Skeletal muscle satellite cell (primary cell): ENCODE measurements around the gene SCAMP2.

ENCODE experiments used
- H3K27me3 ChIP-seq: 2 replicates; pipeline ENCODE4 v1.7.0; 2013; ENCODE audit warnings: low read length; ENCODE audit not compliant: control insufficient read depth, insufficient read depth
- H3K36me3 ChIP-seq: 2 replicates; pipeline ENCODE4 v1.7.0; 2013; ENCODE audit warnings: mild to moderate bottlenecking, control low read depth, low read length; ENCODE audit not compliant: insufficient read depth
- H3K4me1 ChIP-seq: 2 replicates; pipeline ENCODE4 v1.7.0; 2013; ENCODE audit warnings: low read length; ENCODE audit not compliant: control insufficient read depth, insufficient read depth
- H3K4me2 ChIP-seq: 2 replicates; pipeline ENCODE4 v1.7.0; 2013; ENCODE audit warnings: mild to moderate bottlenecking, low read length
- H3K4me3 ChIP-seq: 2 replicates; pipeline ENCODE4 v1.7.0; 2013; ENCODE audit warnings: low read length
- H3K9ac ChIP-seq: 2 replicates; pipeline ENCODE4 v1.7.0; 2013; ENCODE audit warnings: mild to moderate bottlenecking, low read depth, low read length, moderate library complexity
- H3K9me3 ChIP-seq: replicated peaks from 2 replicates; pipeline ENCODE4 v1.7.0; 2013; ENCODE audit warnings: mild to moderate bottlenecking, control low read depth, low read length

The SCAMP2 gene

GRCh38 chr15:74809956-74810355, 63.2 kb downstream of the SCAMP2 start:
- no peak overlapping the region for H3K9ac ChIP-seq
- peaks cover 1% of the 10 kb centered on the region for H3K36me3 ChIP-seq
- H3K4me1 ChIP-seq: peaks cover 3% of the 10 kb centered on the region
- H3K27me3 ChIP-seq: no peaks in the 10 kb centered on the region
- H3K4me2 ChIP-seq: no peak overlapping the region
- H3K9me3 ChIP-seq: no peaks in the 10 kb centered on the region
- no peak overlapping the region for H3K4me3 ChIP-seq

GRCh38 chr15:74809242-74809641, 63.9 kb downstream of the SCAMP2 start:
- Histone ChIP-seq H3K9ac (no peak overlapping the region), H3K4me2 (no peak overlapping the region)

DNA sequence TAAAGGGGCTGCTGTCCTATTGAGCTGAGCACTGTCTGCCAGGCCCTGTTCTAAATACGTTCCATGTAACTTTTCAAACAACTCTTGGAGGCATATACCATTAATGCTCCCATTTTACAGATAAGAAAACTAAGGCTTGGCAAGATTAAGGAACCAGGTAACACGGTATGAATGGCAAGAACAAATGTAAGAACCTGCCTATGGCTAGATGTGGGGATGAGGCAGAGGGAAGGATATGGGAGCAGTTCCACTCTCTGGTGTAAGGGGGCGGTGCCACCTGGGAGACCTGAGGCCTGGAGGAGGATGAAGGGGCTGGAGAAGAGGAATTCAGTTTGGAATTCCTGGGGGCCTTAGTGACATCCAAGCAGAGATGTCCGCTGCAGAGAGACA, 64.3 kb downstream of the SCAMP2 start:
- no peak overlapping the region for H3K9ac ChIP-seq
- no peak overlapping the region for H3K4me2 ChIP-seq
- H3K4me1 ChIP-seq: peaks cover 3% of the 10 kb centered on the region
- H3K36me3 ChIP-seq: peaks cover 10% of the 10 kb centered on the region
- H3K9me3 ChIP-seq: no peaks in the 10 kb centered on the region
- no peak overlapping the region for H3K4me3 ChIP-seq
- H3K27me3 ChIP-seq: no peaks in the 10 kb centered on the region

More at GRCh38 chr15:74809242-74809641, 63.9 kb downstream of the SCAMP2 start:
- Histone ChIP-seq H3K36me3 (peaks cover 6% of the 10 kb centered on the region), H3K27me3 (no peaks in the 10 kb centered on the region), H3K4me1 (peaks cover 3% of the 10 kb centered on the region), H3K4me3 (no peak overlapping the region), H3K9me3 (no peaks in the 10 kb centered on the region)

GRCh38 chr15:74808078-74808839, 64.9 kb downstream of the SCAMP2 start:
- Histone ChIP-seq H3K36me3 (peaks cover 15% of the 10 kb centered on the region), H3K4me3 (no peak overlapping the region), H3K27me3 (no peaks in the 10 kb centered on the region), H3K4me1 (peaks cover 3% of the 10 kb centered on the region), H3K9me3 (no peaks in the 10 kb centered on the region), H3K4me2 (no peak overlapping the region), H3K9ac (no peak overlapping the region)

DNA sequence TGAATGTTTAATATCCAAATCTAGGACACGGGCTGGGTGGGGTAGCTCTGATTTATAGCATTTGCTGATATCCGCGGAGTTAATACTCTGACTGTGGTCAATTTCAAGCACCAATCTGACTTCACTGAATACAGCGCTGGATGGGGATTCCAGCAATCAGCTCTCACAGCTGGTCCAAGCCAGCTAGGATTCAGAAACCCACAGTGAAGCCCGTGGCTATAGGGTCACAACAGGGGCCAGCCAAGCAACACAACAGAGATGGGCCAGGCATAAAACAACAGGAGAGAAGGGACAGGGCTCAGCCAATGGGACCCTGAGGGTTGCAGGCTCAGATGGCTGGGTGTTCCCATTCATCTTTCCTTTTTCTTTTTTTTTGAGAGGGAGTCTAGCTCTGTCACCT, 65.9 kb downstream of the SCAMP2 start:
- H3K9ac ChIP-seq: no peak overlapping the region
- H3K4me2 ChIP-seq: no peak overlapping the region
- no peak overlapping the region for H3K4me3 ChIP-seq
- no peaks in the 10 kb centered on the region for H3K9me3 ChIP-seq
- peaks cover 3% of the 10 kb centered on the region for H3K4me1 ChIP-seq
- no peaks in the 10 kb centered on the region for H3K27me3 ChIP-seq
- H3K36me3 ChIP-seq: peaks cover 25% of the 10 kb centered on the region

- Histone ChIP-seq H3K9me3 (no peaks in the 10 kb centered on the region), H3K4me3 (no peak overlapping the region), H3K4me1 (peaks cover 3% of the 10 kb centered on the region), H3K9ac (no peak overlapping the region), H3K27me3 (no peaks in the 10 kb centered on the region), H3K36me3 (peaks cover 38% of the 10 kb centered on the region), H3K4me2 (no peak overlapping the region)
These were observed 68.2 kb downstream of the SCAMP2 start for GRCh38 chr15:74804935-74805334.

GRCh38 chr15:74802862-74803447, 70.2 kb downstream of the SCAMP2 start:
- Histone ChIP-seq H3K4me2 (no peak overlapping the region), H3K9ac (no peak overlapping the region), H3K4me1 (no peaks in the 10 kb centered on the region), H3K36me3 (peaks cover 57% of the 10 kb centered on the region), H3K4me3 (no peak overlapping the region), H3K9me3 (no peaks in the 10 kb centered on the region), H3K27me3 (no peaks in the 10 kb centered on the region)

DNA sequence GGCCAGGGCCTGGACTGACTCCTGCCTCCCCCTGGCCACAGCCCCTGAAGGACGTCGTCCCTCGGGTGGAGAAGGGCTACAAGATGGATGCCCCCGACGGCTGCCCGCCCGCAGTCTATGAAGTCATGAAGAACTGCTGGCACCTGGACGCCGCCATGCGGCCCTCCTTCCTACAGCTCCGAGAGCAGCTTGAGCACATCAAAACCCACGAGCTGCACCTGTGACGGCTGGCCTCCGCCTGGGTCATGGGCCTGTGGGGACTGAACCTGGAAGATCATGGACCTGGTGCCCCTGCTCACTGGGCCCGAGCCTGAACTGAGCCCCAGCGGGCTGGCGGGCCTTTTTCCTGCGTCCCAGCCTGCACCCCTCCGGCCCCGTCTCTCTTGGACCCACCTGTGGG, 70.9 kb downstream of the SCAMP2 start:
- Histone ChIP-seq H3K4me2 (no peak overlapping the region), H3K4me3 (no peak overlapping the region), H3K36me3 (peaks cover 57% of the 10 kb centered on the region), H3K9me3 (no peaks in the 10 kb centered on the region), H3K9ac (no peak overlapping the region), H3K4me1 (no peaks in the 10 kb centered on the region), H3K27me3 (no peaks in the 10 kb centered on the region)

DNA sequence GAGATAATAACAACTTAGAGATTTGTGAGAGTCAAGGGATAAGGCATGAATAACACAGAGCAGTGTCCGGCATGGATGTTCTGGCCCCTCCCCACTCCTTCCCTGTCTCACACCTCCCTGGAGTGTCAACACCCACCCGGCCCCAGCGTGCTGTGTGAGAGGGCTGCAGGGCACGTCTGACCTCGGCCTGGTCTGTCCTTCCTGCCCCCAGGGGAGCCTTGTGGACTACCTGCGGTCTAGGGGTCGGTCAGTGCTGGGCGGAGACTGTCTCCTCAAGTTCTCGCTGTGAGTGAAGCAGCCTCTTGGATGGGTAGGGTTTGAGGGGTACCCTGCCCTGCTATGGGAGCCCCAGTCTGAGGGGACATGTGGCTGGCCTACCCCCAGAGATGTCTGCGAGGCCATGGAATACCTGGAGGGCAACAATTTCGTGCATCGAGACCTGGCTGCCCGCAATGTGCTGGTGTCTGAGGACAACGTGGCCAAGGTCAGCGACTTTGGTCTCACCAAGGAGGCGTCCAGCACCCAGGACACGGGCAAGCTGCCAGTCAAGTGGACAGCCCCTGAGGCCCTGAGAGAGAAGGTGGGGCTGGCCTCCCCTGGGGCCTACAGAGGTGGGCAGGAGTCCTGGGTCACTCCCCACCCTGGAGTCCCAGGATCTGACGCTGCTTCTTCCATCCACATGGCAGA, 71.7 kb downstream of the SCAMP2 start:
- Histone ChIP-seq H3K36me3 (peaks cover 57% of the 10 kb centered on the region), H3K4me1 (no peaks in the 10 kb centered on the region), H3K27me3 (no peaks in the 10 kb centered on the region), H3K9me3 (no peaks in the 10 kb centered on the region), H3K4me3 (no peak overlapping the region), H3K4me2 (no peak overlapping the region), H3K9ac (no peak overlapping the region)

DNA sequence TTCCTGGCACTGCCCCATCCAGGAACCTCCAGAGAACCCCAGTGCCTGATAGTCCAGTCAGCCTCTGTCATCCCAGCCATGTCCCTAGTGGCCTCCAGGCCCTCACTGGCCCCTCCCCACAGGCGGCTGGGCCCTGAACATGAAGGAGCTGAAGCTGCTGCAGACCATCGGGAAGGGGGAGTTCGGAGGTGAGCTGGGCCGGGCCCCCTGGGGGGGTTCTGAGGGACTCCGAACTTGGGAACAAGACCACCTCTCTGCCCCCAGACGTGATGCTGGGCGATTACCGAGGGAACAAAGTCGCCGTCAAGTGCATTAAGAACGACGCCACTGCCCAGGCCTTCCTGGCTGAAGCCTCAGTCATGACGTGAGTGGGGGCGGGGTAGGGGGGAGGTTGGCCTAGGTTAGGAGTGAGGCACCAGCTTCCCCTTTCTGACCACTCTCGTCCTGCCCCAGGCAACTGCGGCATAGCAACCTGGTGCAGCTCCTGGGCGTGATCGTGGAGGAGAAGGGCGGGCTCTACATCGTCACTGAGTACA, 72.5 kb downstream of the SCAMP2 start:
- H3K9ac ChIP-seq: no peak overlapping the region
- H3K27me3 ChIP-seq: no peaks in the 10 kb centered on the region
- no peaks in the 10 kb centered on the region for H3K9me3 ChIP-seq
- H3K4me3 ChIP-seq: no peak overlapping the region
- H3K36me3 ChIP-seq: peaks cover 57% of the 10 kb centered on the region
- no peaks in the 10 kb centered on the region for H3K4me1 ChIP-seq
- H3K4me2 ChIP-seq: no peak overlapping the region

DNA sequence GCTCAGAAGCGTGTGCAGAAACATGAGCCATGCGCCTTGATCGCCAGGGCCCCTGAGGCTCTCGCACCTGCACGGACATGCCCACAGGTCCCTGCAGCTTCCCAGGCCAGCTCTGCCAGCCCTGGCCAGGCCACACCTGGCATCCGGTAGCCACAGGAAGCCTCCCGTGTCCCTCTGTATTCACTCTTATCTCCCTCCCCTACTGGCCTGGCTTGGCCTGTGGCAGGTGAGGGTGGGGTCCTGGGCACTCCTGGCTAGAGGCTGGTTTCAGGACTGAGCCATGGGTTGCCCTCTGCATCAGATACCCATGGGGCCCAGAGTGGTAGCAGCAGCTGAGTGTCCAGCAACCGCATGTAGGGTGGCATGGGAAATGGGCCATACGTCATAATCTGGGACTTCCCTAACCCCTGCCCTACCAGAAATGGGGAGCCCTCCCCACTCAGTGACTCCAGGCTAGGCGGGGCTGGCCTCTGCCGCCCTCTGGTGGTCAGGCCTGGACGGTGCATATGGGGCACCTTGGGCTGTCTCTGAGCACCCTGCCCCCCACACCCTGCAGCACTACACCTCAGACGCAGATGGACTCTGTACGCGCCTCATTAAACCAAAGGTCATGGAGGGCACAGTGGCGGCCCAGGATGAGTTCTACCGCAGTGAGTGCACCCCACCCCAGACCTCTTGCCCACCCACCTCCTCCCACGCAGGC, 73.2 kb downstream of the SCAMP2 start:
- H3K27me3 ChIP-seq: no peaks in the 10 kb centered on the region
- no peak overlapping the region for H3K4me2 ChIP-seq
- H3K9me3 ChIP-seq: no peaks in the 10 kb centered on the region
- peaks cover 57% of the 10 kb centered on the region for H3K36me3 ChIP-seq
- H3K9ac ChIP-seq: no peak overlapping the region
- no peak overlapping the region for H3K4me3 ChIP-seq
- no peaks in the 10 kb centered on the region for H3K4me1 ChIP-seq
